Activated effector memory CD4-positive, alpha-beta T cell treated with anti-CD3 and anti-CD28 coated beads, Interleukin-2, amount 50 U/mL, for 16 hours (primary cell): ENCODE results near the gene TRPM4.
A peak's percentile ranks its signal among the peaks of the same experiment; 100 is the strongest.
"Not testable (repeated sequence)": the region's sequence is repeated elsewhere in the genome, so short reads cannot be mapped to it uniquely, and the experiment has no call there.

Source experiments
- DNase-seq: peaks from one replicate; pipeline ENCODE4 v3.0.0-alpha.2; 2020

Gene TRPM4

DNA sequence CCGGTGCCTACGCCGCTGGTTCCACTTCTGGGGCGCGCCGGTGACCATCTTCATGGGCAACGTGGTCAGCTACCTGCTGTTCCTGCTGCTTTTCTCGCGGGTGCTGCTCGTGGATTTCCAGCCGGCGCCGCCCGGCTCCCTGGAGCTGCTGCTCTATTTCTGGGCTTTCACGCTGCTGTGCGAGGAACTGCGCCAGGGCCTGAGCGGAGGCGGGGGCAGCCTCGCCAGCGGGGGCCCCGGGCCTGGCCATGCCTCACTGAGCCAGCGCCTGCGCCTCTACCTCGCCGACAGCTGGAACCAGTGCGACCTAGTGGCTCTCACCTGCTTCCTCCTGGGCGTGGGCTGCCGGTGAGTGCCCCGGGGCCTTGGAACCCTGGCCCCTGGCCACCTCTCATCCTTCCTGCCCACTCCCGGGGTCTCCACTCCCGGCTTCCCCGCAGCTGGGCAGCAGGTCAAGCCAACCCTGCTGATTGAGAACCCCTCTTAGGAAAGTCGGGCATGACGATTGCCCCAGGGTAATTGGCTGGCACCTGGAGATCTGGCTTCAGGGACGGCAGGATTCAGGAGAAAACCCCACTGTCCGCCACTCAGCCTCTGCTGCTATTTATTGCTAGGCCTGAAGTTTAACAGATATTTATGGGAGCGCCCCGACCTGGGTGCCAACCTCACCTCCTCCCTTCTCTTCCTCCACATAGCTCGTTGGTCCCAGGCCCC is 39.1 kb downstream of the TRPM4 start:
- peak; percentile 39 for DNase-seq

DNA sequence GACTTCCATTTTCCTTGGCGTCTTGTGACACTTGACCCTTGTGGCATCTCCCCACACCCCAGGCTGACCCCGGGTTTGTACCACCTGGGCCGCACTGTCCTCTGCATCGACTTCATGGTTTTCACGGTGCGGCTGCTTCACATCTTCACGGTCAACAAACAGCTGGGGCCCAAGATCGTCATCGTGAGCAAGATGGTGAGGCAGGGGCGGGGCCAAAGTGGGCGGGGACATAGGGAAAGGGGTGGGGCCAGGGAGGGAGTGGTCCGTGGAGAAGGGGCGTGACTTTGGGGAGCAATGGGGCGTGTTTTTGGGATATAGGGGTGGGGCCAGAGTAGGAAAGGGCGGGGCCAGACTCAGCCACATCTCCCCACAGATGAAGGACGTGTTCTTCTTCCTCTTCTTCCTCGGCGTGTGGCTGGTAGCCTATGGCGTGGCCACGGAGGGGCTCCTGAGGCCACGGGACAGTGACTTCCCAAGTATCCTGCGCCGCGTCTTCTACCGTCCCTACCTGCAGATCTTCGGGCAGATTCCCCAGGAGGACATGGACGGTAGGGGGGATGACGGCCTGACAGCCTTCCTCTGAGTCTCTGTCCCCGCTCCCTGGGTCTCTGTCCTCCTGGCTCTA is 42.8 kb downstream of the TRPM4 start:
- DNase-seq, result no peak

DNA sequence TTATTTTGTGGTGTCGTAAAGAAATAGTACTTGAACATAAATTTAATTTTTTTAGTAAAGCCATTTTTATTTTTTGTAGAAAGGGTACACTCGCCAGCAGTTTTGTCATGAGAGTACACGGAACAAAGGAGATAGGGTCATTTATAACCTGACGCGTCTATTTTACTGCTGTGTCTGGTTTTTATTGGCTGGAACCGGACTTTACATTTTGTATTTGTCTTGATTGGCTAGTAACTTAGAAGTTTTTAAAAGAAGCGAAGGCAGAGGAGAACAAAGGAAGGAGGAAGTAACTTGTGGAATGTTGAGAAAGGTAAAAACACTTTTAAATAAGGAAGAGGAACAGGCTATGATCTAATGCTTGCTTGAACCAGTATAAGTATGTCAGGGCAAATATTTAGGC is 43.5 kb downstream of the TRPM4 start:
- no peak for DNase-seq

DNA sequence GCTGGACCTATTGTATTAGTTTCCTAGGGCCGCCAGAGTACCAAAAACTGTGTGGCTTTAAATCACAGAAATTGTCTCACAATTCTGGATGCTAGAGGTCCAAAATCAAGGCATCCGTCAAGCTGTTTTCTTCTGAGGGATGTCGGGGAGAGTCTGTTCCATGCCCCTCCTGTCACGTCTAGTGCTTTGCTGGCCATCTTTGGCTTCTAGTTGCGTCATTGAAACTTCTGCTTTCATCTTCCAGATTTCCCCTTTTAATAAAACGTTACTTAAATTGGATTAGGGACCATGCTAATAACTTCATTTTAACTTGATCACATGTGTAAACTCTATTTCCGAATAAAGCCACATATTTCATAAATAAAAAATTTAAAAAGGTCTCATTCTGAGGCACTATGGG is 47.5 kb downstream of the TRPM4 start:
- DNase-seq, result no peak

DNA sequence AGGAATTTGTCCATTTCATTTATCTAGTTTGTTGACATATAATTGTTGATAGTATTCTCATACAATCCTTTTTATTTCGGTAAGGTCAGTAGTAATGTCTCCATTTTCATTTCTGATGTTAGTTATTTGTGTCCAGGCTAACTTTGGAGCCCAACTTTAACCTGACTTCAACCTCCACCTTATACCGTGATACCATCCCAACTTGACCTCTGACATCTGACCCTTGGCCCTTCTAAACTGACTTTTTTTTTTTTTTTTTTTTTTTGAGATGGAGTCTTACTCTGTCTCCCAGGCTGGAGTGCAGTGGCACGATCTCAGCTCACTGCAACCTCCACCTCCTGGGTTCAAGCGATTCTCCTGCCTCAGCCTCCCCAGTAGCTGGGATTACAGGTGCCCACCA is 51.9 kb downstream of the TRPM4 start:
- not testable (repeated sequence) for DNase-seq

DNA sequence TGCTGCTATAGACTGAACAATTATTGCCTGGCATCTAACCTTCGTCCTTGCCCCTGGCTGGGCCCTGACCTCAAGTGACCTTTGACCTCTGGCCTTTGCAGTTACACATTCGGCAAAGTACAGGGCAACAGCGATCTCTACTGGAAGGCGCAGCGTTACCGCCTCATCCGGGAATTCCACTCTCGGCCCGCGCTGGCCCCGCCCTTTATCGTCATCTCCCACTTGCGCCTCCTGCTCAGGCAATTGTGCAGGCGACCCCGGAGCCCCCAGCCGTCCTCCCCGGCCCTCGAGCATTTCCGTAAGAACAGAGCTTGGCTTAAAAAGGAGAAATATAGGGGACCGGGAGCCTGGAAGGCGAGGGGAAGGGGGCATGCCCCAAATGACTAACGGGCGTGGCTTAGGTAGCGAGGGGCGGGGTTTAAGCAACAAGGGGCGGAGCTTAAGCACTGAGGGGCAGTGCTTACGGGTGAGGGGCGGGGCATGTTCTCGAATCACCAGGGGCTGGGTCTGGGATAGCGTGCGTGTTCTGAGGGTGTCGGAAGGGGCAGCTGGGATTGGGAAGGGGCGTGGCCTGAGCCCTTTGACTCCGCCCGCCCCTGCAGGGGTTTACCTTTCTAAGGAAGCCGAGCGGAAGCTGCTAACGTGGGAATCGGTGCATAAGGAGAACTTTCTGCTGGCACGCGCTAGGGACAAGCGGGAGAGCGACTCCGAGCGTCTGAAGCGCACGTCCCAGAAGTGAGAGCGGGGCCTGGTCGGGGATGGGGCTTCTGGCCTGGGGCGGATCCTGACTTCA is 52.7 kb downstream of the TRPM4 start:
- DNase-seq, result peak; percentile 73

DNA sequence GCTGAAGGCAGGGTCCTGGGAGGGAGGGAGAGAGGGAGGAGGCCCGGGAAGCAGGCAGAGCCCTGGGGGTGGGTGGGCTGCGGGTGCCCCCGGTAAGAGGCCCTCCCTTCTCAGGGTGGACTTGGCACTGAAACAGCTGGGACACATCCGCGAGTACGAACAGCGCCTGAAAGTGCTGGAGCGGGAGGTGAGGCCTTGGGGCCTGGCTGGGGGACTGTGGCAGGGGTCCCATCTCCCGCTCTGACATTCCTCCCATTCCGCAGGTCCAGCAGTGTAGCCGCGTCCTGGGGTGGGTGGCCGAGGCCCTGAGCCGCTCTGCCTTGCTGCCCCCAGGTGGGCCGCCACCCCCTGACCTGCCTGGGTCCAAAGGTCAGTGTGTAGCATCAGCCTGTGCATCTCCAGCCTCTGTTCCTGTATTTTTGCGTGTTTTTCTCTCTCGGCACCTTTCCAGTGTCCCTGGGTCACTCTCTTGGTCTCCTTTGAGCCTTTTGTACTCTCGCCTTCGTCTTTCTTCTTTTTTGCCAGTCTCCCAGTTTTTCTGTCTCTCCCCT is 53.4 kb downstream of the TRPM4 start:
- no peak for DNase-seq

DNA sequence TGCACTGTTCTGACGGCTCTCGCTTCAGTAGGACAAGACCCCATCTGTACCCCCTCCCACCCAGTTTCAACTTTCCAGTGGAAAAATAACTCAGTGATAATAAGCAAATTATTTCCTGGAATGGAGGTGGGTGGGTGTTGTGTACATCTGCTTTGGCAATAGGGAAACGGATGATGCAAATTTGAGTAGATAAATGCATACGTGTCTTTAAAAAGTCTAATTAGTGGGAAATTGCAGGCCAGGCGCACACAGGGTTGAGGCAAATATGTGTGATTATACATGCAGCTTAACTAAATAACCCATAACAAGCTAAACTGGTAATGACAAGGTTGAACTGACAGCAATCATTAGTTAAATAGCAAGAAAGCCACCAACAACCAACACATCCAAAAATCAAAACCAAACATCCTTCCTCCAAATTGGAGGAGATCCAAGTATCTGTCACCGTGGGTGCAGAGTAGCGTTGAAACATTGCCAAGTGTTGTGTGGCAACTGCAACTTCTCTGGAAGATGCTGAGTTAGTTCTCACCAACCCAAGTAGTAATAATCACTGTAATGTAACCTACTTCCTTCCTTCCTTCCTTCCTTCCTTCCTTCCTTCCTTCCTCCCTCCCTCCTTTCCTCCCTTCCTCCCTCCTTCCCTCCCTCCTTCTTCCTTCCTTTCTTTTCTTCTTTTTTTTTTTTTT is 54.6 kb downstream of the TRPM4 start:
- no peak for DNase-seq

DNA sequence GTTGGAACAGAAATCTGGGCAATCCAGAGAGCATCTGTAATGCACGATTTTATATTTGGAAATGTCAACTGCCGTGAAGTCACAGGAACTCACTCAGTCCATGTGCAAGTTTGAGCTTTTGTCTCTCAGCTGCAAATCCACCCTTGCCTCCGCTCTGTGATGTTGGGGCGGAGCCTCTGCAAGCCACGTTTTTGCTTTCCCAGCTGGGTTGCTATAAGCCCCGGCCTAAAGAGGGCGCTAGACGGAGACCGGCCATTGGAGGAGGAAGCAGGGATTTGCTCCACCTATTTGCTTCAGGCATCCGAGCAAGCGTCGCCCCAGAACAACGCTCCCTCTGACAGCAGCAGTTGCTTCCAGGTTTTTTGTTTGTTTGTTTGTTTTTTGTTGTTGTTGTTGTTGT is 56.2 kb downstream of the TRPM4 start:
- no peak for DNase-seq

DNA sequence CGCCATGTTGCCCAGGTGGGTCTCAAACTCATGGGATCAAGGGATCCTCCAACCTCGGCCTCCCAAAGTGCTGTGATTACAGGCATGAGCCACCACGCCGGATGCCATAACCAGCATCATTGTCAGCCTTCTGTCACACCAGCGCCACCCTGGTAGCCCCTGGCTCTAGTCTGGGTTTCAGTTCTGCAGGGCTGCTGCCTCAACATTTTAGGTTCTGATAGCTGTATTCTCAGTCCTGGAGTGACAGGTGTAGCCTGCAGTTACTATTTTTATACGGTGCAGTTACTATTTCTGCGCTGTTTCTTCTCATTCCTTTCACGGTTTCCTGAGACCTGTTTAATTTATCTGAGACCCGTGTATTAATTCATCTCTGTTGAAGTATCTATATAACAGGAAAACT is 57.1 kb downstream of the TRPM4 start:
- no peak for DNase-seq

DNA sequence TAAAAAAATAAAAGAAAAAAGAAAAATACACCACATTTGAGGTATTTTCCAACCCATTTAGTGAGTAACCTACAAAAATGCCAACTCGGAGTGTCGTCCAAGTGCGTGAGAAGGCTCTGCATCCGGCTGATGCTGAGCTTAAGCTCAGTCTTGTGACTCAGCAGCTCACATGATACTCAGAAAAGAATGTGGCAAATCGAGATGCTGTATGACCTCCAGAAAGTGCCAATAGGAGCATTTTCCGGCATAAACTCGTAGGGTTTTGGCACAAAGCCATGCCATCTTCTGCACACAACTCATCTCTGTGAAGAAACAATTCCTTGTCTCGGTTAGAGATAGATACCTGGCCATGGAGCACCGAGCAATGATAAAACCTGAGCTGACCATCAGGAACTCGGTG is 58.5 kb downstream of the TRPM4 start:
- DNase-seq, result no peak

DNA sequence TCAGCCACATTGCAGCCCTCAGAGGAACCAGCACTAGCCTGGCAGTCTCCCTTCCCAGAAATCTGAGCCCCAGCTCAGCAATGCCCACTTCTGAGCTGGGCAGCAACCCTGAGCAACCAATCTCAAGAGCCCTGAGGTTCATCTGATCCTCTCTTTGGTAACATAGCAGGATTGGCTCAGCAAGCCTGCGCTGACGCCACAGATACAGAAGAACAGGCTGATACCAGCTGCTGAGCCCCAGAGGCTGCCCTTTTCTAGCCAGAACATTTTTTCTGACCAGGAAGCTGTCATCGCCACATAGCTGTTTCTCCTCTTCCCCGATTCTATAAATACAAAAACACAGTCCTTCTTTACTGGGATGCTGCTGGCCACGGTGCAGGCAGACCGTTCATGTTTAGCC is 59.8 kb downstream of the TRPM4 start:
- DNase-seq, result no peak

DNA sequence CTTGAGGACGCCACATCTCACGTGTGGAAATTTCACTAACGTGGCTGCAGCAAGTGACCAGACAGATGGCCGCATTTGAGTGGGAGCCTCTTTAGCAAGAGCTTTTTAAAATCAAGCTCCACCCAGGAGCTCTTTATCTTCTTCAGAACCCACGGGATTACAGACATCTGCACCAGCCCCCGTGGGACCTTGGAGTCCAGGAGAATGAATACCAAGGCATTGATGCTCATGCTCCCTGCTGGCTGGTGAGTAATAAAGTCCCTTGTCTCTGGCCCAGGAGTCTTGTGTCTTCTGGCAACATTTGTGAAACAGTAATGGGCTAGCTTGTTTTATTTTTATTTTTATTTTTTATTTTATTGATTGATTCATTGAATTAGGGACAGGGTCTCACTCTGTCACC is 64.4 kb downstream of the TRPM4 start:
- DNase-seq, result no peak

DNA sequence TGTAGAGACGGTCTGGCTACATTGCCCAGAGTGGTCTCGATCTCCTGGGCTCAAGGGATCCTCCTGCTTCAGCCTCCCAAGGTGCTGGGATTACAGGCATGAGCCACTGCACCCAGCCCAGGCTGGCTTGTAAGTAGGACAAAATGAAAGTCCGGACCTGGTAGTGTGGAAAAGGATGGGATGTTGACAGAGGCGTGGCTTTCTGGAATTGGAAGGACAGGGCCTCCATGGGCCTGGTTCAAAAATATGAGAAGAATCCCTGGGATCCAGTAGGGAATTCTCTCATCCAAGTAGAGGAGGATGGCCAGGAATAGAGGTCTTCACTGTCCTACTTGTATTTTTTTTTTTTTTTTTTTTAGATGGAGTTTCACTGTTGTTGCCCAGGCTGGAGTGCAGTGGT is 64.9 kb downstream of the TRPM4 start:
- DNase-seq, result peak; percentile 28

DNA sequence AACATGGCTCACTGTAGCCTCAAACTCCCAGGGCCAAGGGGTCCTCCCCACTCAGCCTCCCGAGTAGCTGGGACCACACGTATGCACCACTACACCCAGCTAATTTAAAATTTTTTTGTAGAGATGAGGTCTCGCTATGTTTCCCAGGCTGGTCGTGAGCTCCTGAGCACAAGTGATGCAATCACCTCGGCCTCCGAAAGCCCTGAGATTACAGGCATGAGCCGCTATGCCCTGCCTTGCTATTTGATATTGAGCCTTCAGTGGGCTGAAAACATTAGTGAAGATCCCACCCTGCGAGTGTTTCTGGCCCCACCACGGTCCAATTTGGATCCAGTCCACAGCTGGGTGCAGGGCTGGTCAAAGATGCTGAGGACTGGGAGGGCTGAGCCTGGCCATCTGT is 65.9 kb downstream of the TRPM4 start:
- peak; percentile 52 for DNase-seq

DNA sequence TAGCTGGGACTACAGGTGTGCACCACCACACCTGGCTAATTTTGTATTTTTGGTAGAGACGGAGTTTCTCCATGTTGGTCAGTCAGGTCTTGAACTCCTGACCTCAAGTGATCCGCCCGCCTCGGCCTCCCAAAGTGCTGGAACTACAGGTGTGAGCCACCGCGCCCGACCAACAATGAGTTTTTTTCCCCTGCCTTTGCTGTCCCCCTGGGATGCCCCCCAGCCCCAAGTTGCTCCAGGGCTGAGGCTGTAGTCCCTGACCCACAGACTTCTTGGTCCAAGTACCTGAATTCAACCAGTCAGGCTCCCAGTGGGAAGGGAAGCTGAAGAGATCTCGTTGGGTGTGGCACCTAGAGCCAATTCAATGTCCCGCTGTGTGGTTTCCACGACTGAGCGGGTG is 66.8 kb downstream of the TRPM4 start:
- peak; percentile 57 for DNase-seq

DNA sequence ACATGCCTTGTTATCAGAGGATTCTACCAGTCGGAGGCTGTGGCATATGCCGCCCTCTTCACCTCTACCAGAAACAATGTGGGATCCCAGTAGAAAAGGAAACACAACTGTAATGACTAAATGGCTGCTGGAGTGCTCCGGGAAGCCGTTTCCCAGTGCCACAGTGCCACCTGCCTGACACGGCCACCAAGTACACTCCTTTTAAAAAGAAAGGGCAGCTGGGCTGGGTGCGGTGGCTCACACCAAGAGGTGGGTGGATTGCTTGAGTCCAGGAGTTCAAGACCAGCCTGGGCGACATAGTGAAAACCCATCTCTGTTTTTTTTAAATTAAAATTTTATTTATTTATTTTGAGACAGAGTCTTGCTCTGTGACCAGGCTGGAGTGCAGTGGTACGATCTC is 67.3 kb downstream of the TRPM4 start:
- DNase-seq, result peak; percentile 65

DNA sequence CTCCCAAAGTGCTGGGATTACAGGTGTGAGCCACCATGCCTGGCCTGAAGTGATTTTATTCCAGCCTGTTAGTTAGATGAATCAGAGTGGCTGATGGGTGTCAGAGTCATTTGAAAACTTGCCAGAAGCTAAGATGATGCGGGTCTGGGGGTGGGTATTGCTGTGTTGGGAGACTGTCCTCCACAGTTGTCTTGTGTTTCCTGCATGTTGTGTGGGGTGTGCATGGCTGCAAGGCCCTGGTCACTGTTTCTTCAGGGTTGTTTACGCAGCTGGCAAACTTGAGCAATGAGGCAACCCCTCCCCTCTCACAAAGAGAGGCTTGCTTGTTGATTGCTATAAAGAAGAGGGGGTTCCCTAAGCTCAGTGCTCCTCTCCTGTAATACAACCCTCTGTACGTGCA is 71.8 kb downstream of the TRPM4 start:
- DNase-seq, result peak; percentile 42

DNA sequence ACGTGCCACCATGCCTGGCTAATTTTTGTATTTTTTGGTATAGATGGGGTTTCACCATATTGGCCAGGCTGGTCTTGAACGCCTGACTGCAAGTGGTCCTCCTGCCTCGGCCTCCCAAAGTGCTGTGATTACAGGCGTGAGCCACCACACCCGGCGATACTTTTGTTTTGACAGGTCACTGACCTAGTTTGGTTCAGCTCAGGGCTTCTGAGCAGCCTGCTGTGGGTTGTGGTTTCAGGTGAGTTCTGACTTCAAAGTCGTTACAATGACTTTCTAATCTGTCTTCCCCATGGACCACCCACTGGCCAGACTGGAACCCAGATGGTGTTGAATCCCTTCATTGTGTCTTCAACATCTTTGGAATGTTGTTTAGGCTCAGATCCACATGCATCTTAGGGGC is 73.8 kb downstream of the TRPM4 start:
- peak; percentile 66 for DNase-seq

DNA sequence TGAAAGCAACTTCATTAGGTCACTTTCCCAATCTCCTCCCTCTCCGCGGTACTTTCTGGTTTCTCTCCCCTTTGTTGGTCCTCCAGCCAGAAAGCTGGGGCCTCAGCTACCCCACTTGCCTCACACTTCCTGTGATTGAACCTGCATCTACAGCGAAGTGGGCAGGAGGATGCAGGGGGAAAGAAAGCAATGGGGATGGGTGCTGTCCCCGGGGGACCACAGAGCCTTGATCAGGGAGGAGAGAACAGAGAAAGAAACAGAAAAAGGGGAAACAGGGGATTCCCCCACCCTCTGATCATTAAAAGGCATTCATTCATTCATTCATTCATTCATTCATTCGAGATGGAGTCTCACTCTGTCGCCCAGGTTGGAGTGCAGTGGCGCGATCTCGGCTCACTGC is 74.2 kb downstream of the TRPM4 start:
- peak; percentile 63 for DNase-seq

DNA sequence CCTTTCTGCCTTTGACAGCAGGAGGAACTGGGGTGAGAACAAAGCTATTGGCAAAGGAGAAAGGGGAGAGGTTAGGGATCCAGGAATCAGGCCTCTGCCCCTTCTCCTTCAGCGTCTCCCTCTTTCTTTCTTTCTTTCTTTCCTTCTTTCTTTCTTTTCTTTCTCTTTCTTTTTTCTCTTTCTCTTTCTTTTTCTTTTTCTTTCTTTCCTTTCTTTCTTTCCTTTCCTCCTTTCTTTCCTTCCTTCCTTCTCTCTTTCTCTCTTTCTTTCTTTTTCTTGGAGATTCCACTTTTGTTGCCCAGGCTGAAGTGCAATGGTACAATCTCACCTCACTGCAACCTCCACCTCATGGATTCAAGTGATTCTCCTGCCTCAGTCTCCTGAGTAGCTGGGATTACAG is 75.6 kb downstream of the TRPM4 start:
- DNase-seq, result no peak

DNA sequence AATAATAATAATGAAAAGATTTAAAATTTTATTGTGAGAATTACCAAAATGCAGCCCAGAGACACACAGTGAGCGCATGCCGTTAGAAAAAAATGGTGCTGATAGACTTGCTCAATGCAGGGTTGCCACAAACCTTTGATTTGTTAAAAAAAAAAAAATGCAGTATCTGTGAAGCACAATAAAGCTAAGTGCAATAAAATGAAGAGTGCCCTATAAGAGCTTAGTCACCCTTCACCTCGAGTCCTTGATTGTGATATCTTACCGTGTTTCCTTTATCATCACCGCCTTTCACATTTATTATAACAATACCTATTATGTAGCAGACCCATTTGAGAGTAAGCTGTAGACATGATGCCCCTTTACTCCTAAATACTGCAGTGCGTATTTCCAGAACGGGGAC is 84.2 kb downstream of the TRPM4 start:
- no peak for DNase-seq

DNA sequence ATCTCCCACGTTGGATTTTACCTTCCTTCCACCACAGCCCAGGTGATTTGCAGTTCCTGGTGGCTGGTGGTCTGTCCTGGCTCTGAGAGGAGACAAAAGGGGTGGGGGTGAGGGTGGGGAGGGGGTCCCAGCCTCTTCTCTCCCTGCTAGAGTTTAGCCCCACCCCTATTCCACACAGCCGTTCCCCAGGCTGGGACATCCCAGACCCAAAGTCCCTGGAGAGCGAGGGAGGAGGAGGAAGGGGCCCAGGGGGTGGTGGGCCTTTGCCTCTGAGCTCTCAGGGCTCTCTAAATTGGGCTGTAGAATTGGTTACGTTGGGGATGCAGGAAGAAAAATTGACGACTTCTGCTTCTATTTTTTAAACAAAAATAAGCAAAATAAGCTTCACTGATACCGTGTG is 85.5 kb downstream of the TRPM4 start:
- DNase-seq, result no peak
